Measurements from ENCODE around the gene SIRT5.

Gene SIRT5

DNA sequence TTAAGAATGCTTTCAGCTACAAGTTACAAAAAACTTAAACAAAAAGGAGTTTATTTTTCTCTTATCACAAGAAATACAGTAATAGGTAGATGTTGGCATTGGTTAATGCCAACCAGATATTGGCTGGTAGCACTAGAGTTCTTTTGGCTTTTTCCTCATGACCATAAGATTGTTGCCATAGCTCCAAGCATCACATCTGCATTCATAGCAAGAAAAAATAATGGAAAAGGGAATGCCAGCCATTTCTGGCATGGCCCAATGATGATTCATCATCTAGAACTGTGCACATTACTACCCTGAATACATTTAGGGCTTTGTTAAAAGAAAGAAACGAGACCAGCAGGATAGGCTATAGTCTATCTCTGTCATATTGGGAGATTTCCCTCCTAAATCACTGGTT lies 20.8 kb upstream of the SIRT5 start:
- DNase-seq (ENCODE audit: low read depth): no peak

DNA sequence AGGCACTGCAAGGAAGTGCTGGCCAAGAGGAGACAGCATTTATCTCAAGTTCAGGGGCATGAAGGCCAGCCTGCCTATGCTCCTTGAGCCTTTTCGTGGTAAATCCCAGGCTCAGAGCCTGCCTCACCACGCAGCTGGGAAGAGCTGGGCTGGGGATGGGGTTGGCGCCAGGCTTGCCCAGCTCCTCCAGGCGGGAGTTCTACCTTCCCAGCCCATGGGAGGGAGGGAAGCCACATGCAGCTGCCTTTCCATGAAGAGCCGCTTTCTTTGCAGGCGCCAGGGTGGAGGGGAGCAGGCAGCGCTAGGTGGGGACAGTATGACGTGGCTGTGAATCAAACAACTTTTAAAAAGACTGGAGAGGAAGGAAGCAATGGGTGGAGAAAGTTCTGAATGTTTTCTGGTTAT lies 19.5 kb upstream of the SIRT5 start:
- peak; percentile 18 for DNase-seq (ENCODE audit: low read depth)

DNA sequence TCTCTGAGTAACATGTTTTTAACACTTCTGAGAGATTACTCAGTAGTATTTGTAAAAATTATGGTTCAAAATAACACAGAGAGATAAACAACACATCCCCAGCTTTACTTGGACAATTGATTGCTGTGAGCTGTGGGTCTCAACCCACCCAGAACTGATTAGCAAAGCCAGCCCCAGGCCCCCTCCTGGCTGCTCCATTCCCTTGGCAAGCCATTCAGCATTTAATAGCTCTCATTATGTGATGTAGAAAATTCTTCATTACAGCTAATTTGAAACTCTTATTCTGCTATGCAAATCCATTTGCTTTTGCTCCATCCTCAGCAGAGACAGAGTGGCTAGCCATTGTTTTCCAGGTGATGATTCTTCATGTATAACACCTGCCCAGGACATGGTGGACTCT lies 16.6 kb upstream of the SIRT5 start:
- DNase-seq (ENCODE audit: low read depth): no peak

DNA sequence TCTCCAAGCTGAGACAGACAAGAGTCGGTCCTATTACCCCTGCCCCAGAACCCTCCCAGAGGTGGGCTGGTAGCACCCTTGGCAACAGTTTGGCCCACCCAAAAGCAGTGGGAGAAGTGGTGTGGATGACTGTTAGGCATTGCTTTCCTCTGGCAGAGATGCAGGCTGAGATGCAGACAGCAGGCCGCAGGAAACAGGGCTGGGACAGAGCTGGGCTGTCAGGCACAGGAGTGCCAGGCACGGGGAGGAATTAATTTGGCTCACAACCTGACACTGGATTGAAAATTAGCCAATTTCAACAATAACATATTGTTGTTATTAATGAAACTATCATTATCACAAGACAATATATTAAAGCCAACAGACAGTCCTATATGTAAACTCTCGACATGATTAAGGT lies 15.7 kb upstream of the SIRT5 start:
- DNase-seq (ENCODE audit: low read depth): no peak

DNA sequence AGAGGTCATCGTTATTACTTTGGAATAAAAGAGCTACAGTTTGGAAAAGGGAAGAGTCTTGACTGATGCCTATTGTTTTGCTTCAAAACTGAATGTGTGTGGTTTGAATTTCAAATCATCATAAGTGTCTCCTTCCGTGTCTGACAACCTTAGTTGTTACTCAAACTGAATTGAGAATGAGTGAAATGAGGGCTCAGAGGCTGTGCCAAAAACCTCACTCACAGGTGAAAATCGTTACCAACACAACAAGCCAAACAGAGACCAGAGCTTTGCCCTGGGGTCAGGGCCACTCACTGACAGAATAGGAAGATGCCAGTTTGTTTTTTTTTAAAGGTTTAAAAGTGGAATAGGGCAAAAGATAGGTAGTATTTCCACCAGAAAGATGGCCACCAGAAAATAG lies 15.2 kb upstream of the SIRT5 start:
- no peak for DNase-seq (ENCODE audit: low read depth)

DNA sequence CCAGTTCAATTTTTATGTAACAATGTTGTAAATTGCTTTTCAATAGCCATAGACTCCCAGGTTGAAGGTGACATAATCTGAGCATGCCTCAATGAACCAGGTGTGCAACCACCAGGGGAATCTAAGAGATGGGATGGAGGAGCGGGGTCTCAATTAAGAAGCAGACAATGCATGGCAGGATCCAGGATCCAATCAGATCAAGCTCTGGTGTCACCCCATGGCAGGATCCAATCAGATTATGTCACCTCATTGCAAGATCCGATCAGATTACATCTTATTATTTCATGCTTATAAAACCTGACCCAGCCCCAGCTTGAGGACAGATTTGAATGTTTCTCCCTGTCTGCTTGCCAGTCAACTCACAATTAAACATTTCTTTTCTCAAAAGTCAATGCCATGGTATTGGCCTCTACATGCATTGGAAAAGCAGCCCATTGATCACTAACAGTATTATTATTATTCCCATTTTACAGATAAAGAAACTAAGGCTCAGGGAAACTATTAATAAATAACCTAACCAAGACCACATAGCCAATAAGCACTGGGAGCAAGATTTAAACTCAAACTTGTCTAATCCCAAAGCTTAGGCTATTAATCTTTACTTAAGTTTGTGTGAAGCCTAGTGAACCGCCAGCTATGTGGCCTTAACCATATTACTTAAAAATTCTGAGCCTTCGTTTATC lies 14.3 kb upstream of the SIRT5 start:
- DNase-seq (ENCODE audit: low read depth): no peak

DNA sequence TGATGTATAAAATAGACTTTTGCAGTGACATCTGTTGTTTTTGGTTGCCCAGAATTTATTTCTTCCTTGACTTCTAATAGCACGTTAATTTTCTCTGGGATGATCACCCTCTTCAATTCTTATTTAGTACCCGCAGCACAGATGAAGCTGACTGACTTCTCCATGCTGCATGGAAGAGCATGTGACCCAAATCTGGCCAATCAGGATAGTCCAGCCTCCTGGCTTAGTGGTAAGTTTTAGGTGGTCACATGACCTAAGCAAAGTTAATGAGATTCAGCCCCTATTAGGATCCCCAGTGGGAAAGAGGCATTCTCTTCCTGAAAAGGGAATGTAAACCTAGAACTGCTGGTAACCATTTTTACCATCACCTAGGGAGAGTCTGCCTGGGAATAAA lies 13.8 kb upstream of the SIRT5 start:
- no peak for DNase-seq (ENCODE audit: low read depth)

DNA sequence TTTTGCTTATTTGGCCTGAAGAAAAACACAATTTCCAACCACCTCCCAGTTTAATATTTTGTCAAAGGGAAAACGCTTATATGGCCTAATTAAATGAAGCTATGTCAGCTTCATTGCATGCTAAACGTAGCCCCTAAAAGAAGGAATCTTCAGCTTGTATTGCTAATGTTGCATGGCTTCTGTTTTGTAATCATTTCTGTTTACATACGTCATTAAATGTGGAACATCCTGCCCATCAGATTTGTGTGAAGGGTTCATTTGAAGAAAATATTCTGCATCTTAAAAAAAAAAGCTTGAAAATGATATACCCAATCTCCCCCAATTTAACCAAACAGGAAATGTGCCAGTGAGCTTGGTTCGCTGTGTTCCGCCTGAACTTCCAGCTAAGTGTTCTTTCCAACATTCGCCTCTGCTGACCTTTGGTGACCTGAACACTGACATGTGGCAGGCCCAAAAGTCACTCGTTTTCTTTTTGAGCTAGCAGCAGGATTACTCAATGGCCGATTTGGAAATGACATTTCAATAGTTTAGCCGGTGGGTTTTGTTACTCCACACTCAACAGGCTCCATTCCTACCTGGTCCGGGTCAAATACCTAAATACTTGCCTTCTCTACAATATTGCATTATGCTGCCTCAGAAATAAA lies 12.7 kb upstream of the SIRT5 start:
- no peak for DNase-seq (ENCODE audit: low read depth)

DNA sequence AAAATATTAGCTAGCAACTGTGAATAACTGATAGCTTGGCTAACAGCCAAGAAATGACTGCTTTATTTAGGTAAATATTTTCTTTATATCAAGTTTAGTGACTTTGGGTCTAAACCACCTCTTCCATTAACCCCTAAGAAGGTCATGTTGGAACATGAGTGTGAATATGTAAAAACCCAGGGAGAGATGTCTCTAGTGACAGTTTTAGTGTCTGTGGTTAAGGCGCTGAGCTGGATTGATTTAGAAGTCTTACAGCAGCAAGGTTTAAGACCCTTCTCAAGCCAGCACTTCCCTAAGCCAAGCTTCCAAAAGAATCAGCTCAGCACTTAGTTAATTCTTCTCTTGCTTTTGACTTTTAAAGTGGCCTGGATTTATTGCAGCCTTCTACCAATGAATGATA lies 11.4 kb upstream of the SIRT5 start:
- DNase-seq (ENCODE audit: low read depth): no peak

DNA sequence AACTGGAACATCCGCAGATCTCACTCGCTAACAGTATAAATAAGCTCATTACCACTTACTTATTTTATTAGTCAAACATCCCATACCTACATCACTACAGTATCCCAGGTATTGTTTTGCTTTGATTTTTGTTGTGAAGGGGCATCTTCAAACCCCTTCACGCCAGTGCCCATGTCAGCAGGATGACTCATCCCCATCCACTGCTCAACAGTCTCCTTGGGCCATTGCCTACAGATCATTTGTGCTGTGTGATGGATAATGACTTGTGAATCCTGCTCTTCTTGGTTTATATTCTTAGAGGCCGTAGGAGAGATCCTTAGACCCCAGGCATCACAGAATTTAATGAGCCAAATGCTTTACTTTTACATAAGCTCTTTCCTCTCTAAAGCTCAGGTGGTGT lies 8.5 kb upstream of the SIRT5 start:
- DNase-seq (ENCODE audit: low read depth): no peak

DNA sequence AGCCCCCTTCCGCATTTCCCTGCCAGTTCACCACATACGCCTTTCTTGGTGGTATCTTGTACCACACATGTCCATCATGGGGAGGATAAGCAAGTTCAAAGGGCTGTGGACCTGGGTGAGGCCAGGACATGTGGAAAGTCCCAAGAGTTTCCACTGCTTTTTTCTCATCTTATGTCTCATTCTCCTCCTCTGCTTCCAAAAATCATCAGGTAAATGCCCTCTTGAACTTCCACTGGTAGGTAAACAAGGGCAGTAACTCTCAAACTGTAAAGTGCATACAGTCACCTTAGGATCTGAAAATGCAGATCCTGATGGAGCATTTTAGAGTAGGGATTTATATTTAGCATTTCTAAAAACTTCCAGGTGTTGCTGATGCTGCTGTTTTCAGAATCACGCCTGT lies 7.9 kb upstream of the SIRT5 start:
- no peak for DNase-seq (ENCODE audit: low read depth)

DNA sequence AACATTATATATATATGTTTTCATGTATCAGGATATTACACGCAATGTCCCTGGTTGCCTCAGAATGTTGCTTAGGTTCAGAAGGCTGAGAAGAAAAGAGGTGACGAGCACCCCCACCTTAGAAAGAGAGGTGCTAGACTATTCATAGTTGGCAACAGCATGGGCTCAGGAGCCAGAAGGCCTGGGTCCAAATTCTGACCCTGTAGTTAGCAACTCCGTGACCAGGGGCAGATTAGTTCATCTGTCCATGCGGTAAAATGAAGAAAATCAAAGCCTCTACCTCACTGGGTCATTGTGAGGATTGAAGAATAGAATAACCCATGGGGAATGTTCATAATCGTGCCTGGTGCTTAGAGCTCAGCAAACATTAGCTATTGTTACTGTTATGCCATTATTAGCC lies 5.4 kb upstream of the SIRT5 start:
- no peak for DNase-seq (ENCODE audit: low read depth)

DNA sequence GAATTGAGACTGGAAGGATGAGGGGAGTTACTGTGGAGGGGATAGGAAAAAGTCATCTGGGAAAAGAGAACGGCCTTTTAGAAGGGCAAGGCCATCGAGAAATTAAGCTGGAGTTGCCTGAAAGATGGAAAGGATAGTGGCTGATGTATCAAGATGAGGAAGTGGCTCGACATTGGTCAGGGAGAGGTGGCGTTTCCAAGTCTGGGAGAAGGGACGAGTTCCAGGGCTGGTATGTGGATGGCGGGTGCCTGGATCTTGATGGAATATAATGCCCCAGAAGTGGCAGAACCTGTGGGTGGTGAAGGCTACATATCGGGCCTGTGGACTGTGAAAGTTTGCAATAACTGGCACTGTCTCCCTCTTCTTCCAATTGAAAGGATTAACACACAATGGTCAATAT lies 2.2 kb upstream of the SIRT5 start:
- DNase-seq (ENCODE audit: low read depth): no peak

DNA sequence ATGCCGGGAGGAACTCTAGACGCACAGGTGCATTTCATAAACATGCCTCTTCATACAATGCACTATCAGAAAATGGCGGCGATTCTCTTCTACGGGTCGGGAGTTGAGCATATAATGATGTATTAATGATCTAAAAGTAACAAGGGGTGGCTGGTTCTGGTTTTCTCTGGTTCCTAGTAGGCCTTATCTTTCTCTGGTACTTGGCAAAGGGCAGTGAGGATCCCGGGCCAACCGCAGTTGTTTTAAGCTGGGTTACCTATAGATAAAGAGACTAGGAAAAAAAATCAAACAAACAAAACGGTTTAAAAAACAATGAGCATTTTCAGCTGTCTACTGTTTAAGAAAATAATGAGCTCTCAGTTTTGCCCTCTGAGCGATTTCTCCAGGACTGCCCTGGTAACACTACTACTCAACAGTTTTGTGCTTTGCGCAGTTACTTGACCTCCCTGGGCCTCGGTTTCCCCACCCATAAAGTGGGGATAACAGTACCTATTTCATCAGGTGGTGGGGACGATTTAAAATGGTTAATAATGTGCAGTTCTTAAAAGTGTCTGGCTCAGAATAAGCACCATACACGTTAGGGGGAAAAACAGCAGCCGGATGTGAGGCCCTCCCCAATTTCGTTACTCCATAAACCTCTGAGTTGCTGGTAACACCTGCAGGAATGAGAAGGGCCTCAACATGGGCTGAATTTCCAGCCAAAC lies 1.3 kb upstream of the SIRT5 start:
- DNase-seq (ENCODE audit: low read depth): no peak

DNA sequence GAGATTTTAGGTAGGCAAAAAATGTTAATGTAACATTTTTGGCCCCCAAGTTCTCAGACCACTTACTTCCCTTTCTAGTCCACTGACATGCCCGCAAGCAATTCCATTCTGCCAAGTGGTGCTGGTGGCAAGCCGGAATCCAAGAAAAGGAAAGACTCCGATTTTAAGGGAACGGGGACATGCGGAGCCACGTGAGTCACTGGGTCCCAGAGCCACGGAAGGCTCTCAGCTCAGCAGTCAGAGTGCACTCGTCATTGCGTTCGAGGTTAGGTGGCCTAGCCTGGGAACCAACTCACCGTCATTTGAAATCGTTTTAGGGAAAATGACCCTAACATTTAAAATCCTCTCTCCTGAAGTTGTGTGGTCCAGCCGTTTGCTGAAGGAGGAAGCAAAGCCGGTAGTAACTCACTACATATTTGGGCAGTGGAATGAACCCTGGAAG lies 711 bp upstream of the SIRT5 start:
- DNase-seq (ENCODE audit: low read depth): peak; percentile 12

DNA sequence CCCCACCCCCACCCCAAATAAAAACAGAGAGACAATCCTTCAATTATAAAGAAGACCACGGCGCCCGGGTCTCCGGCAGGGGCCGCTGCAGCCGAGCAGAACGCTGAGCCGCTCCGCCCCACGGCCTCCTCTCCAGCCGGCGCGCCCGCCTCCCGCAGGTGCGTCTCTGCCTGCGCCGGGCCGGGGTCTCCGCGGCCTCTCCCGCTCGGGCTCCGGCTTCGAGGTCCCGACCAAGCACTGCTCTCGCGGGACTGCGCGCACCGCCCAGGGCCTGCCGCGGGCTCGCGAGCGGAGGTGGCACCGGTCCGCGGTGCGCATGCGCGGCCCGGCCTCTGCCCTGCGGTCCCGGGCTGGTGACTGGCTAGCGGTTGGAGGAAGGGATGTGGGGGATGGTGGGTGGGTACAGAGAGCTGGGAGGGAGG lies 241 bp upstream of the SIRT5 start:
- peak; percentile 87 for DNase-seq (ENCODE audit: low read depth)

DNA sequence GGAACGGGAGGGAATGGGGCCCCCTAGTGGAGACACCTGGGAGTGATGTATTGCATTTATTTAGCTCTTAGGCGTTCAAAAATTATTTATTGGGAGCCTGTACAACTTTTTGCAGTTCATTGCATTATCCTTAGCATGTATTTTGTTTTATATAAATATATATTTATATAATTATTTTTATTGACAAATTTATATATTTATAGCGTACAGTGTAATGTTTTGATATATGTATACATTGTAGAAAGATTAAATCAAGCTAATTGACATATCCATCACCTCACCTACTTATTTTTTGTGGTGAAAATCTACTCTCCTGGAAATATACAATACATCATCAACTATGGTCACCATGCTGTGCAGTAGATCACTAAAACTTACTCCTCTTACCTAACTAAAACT lies 975 bp downstream of the SIRT5 start:
- no peak for DNase-seq (ENCODE audit: low read depth)

DNA sequence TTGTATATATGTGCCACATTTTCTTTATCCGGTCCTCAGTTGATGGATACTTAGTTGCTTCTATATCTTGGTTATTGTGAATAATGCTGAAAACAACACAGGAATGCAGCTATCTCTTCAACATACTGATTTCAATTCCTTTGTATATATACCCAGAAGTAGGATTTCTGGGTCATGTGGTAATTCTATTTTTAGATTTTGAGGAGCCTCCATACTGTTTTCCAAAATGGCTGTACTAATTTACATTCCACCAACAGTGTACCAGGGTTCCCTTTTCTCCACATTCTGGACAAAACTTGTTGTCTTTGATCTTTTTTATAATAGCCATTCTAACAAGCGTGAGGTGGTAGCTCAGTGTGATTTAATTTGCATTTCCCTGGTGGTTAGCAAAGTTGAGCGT lies 1.6 kb downstream of the SIRT5 start:
- no peak for DNase-seq (ENCODE audit: low read depth)

DNA sequence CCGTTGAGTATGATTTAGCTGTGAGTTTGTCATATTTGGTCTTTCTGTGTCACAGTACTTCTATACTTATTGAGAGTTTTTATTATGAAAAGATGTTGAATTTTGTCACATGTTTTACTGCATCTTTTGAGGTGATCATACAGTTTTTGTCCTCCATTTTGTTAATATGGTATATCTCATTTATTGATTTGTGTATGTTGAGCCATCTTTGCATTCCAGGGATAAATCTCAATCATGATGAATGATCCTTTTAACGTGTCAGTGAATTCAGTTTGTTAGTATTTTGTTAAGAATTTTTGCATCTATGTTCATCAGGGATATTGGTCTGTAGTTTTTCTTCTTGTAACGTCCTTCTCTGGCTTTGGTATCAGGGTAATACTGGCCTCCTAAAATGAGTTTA lies 3.5 kb downstream of the SIRT5 start:
- no peak for DNase-seq (ENCODE audit: low read depth)

DNA sequence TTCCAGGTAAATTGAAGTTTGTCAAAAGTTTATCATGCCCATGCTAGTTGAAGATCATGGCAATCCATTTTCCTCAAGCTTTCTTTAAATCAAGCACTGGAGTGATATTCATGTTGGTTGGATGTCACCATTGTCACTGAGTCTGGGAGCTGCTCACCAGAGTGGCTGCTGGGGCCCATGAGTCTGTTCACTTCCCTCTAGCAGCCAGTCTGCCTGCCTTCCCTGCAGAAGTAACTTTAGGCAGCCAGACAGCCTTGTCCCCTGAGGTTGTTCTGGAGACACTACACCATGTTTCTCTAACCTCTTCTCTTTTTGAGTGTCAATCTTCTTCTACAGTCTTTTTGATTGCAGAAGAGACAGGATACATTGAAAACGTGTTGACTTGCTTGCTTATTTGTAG lies 5.5 kb downstream of the SIRT5 start:
- DNase-seq (ENCODE audit: low read depth): no peak

DNA sequence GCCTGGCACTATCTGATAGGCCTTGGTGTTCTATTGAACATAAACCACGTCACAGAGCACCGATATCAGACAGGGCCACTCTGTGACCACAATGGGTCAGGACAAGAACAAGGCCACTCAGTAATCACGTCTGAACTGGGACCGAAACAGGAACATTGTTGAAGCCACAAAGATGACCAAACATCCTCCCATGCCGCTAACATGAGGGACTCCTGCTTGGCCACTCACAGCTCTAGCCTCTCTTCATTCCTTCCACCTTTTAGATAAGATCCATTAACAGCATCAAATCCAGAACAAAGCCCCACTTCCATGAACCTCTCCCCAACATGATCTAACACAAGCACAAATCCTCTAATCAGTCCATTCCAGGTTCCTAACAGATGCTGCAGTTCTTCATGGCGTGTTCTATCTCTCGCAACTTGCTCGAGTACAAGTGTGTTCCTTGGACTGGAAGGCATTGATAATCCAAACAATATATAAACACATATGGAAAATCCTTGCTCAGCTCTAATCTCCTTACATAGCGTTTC lies 7.4 kb downstream of the SIRT5 start:
- DNase-seq (ENCODE audit: low read depth): no peak

DNA sequence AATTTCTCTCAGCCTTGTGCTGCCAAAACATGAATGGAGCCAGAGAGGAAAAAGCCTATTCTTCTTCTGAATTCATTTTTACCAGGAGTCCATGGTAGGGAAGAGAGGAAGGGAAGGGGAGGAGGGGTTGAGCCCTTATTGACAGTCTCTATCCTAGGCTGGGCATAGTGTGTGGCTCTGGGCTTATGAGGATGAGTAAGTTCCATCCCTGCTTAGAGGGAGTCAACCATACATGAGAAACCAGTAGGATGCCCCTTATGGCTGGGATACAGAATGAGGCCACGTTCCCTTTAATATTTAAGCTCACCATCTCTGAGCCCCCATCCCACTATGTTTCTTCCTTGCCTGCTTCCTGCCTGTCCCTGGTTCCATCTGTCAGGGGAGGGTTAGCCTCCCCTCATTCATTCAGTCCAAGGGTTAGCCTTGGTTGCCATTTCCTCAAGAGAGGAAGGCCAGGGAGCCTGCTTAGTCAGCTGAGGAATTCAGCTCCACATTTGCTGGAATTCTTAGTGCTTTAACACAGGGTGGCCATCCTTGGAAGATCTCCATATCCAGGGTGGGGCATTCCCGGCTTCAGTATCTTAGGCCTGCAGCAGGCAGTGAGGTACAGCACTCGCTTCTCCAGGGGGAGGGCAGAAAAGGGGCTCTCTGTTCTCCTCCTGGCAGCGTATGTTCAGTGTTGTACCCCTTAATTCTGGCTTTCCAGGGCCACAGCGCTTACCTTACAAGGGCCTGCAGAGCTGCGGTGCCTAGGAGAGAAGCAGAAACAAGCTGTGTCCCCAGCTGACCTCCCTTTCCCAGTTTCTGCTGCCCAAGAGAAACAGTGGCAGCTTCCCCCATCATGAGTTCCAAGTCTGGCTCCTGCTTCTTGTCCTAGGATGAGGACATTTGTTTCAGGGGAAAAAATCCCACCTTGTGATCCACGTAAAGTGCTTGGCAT lies 12.5 kb downstream of the SIRT5 start:
- DNase-seq (ENCODE audit: low read depth): peak; percentile 29
